T-helper 2 cell (primary cell): Measurements from ENCODE around the gene RABGGTA.
A peak's percentile ranks its signal among the peaks of the same experiment; 100 is the strongest.
"Not testable (repeated sequence)": the region's sequence is repeated elsewhere in the genome, so short reads cannot be mapped to it uniquely, and the experiment has no call there.

Source experiments
- DNase-seq, 5 experiments: peaks; one replicate each; pipeline versions ENCODE4 v3.0.0 to v3.0.0-alpha.2; 2012 to 2022

The RABGGTA gene

GRCh38 chr14:24259282-24260025 is 11.9 kb downstream of the RABGGTA start:
- no peak for DNase-seq

- no peak for DNase-seq
These were observed 12.7 kb downstream of the RABGGTA start for GRCh38 chr14:24258548-24259265.

GRCh38 chr14:24258119-24258518 is 13.3 kb downstream of the RABGGTA start:
- DNase-seq, result no peak

- DNase-seq, result no peak
These were observed 14.4 kb downstream of the RABGGTA start for GRCh38 chr14:24256960-24257359.

- DNase-seq, result no peak
These were observed 15.3 kb downstream of the RABGGTA start for GRCh38 chr14:24255931-24256711.

GRCh38 chr14:24255438-24255837 is 16.0 kb downstream of the RABGGTA start:
- DNase-seq, result no peak

- DNase-seq, result no peak
These were observed 16.6 kb downstream of the RABGGTA start for GRCh38 chr14:24254630-24255392.

- no peak for DNase-seq
These were observed 17.5 kb downstream of the RABGGTA start for GRCh38 chr14:24253936-24254335.

GRCh38 chr14:24252289-24253124 is 18.9 kb downstream of the RABGGTA start:
- DNase-seq, result no peak

- no peak for DNase-seq
These were observed 19.5 kb downstream of the RABGGTA start for GRCh38 chr14:24251880-24252288.

GRCh38 chr14:24250354-24250753 is 21.0 kb downstream of the RABGGTA start:
- DNase-seq, result no peak

GRCh38 chr14:24249230-24250021 is 22.0 kb downstream of the RABGGTA start:
- DNase-seq, result no peak

GRCh38 chr14:24247422-24247821 is 24.0 kb downstream of the RABGGTA start:
- peak in 1 of 5 experiments; percentile 60 for DNase-seq

- peak in 2 of 5 experiments; percentile 15 to 86 for DNase-seq
These were observed 24.6 kb downstream of the RABGGTA start for GRCh38 chr14:24246765-24247212.

- not testable (repeated sequence) for DNase-seq
These were observed 26.0 kb downstream of the RABGGTA start for GRCh38 chr14:24245350-24245749.

- DNase-seq, result no peak
These were observed 28.0 kb downstream of the RABGGTA start for GRCh38 chr14:24243336-24243836.

- peak; percentile 86 to 95 (median 94) for DNase-seq
These were observed 29.5 kb downstream of the RABGGTA start for GRCh38 chr14:24241829-24242443.

- no peak for DNase-seq
These were observed 31.1 kb downstream of the RABGGTA start for GRCh38 chr14:24240110-24240918.

- DNase-seq, result no peak
These were observed 32.8 kb downstream of the RABGGTA start for GRCh38 chr14:24238527-24239037.
